Coronary artery (tissue), 2 donors: ENCODE measurements around the gene PTP4A1.

Source experiments
- DNase-seq: peaks from one replicate; pipeline ENCODE4 v3.0.0-alpha.2; 2017; ENCODE audit warnings: low spot score
- H3K27ac ChIP-seq, 2 donors: fragments of 200-600 bp; sonication (generic); one replicate each; pipeline ENCODE4 v1.5.1; 2016 to 2019
- H3K4me3 ChIP-seq: fragments of 200-600 bp; sonication (generic); 2 replicates; pipeline ENCODE4 v1.5.1; 2016; ENCODE audit warnings: mild to moderate bottlenecking, moderate library complexity
- TF ChIP-seq, protein P1 (sequence below): fragments of 200-600 bp; sonication (generic); IDR thresholded peaks from one replicate; pipeline ENCODE4 v1.5.1; 2019; ENCODE audit warnings: antibody characterized with exemption

Gene PTP4A1

DNA sequence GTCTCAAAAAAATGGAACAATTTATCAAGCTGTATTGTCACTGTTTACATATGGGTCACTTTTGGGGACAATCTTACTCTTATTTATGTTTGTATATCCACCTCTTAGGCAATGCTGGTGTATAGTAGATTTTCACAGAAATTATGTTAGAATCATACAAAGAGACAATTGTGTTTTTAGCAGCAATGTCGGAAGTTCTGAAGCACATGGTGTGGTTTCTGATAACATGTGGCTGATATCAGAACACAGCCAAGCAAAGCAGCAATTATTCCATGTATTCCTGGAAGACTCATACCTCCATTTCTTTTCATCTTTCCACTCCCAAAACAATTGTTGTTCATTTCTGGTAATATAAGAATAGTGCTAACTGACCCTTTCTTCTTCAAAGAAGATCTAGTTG, 17.5 kb upstream of the PTP4A1 start:
- TF ChIP-seq, protein P1, sequence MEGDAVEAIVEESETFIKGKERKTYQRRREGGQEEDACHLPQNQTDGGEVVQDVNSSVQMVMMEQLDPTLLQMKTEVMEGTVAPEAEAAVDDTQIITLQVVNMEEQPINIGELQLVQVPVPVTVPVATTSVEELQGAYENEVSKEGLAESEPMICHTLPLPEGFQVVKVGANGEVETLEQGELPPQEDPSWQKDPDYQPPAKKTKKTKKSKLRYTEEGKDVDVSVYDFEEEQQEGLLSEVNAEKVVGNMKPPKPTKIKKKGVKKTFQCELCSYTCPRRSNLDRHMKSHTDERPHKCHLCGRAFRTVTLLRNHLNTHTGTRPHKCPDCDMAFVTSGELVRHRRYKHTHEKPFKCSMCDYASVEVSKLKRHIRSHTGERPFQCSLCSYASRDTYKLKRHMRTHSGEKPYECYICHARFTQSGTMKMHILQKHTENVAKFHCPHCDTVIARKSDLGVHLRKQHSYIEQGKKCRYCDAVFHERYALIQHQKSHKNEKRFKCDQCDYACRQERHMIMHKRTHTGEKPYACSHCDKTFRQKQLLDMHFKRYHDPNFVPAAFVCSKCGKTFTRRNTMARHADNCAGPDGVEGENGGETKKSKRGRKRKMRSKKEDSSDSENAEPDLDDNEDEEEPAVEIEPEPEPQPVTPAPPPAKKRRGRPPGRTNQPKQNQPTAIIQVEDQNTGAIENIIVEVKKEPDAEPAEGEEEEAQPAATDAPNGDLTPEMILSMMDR, result no peak
- Histone ChIP-seq H3K27ac (no peak overlapping the region), H3K4me3 (no peak overlapping the region)
- DNase-seq, result no peak

DNA sequence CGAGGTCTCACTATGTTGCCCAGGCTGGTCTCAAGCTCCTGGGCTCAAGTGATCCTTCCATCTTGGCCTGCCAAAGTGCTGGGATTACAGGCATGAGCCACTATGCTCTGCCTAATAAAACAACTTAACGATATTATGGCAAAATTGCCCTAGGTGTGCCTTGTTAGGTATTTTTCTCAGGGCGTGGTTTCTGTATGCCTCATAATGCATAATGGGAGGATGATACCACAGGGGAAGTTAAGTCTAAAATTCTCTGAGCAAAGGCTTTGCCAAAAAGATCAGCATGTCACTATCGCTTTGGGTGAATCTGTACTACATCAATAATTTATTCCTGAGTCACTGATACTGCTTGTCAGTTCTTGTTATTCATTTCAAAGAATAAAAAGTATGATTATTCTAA, 15.9 kb upstream of the PTP4A1 start:
- no peak overlapping the region for H3K27ac ChIP-seq
- no peak for DNase-seq

DNA sequence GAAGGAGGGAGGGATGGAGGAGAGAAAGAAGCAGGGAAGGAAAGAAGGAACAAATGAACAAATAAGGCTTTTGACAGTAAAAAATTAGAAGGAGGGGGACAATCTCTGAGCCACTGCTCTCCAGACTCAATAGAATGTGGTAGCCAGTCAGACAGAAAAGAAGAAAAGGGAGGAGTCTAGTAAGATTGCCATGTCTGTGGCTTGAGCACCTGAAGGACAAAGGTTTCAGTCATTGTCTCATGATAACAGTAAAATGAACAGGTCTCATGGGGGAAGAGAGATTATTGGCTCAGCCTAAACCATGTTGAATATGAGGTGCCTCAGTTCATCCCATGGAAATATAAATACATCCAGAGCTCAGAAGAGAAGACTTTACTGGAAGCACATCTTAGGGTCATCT, 14.0 kb upstream of the PTP4A1 start:
- Histone ChIP-seq H3K27ac (no peak overlapping the region), H3K4me3 (no peak overlapping the region)
- TF ChIP-seq, protein P1, result no peak
- no peak for DNase-seq

More for the DNA sequence above, 15.9 kb upstream of the PTP4A1 start:
- TF ChIP-seq, protein P1, result no peak
- H3K4me3 ChIP-seq, result no peak overlapping the region

DNA sequence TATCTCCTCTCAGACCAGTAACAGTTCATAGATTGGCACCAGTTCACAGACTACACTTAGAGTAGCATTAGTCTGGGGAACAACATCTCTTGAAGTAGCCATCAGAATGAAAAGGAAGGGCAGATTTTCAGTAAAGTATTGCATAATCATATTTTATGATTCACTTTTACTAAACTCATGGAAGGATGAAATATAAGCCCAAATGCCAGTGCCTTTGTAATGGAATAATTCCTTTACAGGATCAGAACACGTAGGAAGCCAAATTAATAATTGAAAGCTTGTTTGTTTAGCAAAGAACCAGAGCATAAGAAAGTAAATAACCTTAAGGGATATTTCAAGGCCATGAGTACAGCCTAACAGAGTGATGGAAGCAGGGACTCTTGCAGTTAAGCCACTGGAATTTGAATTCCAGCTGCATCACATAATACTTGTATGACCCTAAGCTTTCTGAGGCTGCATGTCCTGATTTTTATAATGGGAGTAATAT, 11.4 kb upstream of the PTP4A1 start:
- Histone ChIP-seq H3K4me3 (no peak overlapping the region), H3K27ac (no peak overlapping the region)
- TF ChIP-seq, protein P1, result no peak
- DNase-seq, result no peak

DNA sequence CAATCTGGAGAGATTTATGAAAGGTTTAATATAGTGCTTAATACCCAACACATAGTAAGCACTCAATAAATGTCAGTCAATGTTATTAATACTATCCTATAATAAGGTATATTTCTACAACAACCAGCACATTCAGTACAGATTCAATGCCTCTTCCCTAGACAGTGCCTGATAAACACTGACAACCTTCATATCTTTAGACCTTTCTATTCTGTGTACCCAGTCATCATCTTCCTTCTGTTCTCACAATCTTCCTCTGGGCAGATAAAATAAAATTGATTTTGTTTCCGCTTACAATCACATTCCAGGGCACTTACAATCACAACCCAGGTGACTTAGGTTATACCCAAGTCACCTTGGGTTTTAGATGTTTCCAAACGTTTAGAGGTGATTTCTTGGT, 11.0 kb upstream of the PTP4A1 start:
- H3K27ac ChIP-seq, result no peak overlapping the region
- TF ChIP-seq, protein P1, result no peak
- no peak for DNase-seq
- no peak overlapping the region for H3K4me3 ChIP-seq

DNA sequence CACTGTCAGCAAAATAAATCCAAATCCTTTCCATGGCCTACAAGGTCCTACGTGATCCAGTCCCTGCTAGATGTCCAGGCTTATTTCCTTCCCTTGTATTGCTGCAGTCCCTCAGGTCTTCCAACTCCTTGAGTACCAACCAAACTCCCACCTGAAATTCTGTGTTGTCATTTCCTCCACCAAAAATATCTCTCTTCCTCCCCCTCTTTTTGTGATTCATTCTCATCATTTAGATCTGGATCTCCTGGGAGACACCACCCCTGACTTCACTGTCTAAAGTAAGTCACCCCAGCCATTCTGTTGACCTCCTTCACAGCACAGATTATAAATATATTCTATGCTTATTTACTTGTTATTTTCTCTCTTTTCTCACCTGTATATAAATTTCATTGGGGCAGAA, 9.0 kb upstream of the PTP4A1 start:
- TF ChIP-seq, protein P1, result no peak
- no peak for DNase-seq
- Histone ChIP-seq H3K27ac (no peak overlapping the region), H3K4me3 (no peak overlapping the region)

DNA sequence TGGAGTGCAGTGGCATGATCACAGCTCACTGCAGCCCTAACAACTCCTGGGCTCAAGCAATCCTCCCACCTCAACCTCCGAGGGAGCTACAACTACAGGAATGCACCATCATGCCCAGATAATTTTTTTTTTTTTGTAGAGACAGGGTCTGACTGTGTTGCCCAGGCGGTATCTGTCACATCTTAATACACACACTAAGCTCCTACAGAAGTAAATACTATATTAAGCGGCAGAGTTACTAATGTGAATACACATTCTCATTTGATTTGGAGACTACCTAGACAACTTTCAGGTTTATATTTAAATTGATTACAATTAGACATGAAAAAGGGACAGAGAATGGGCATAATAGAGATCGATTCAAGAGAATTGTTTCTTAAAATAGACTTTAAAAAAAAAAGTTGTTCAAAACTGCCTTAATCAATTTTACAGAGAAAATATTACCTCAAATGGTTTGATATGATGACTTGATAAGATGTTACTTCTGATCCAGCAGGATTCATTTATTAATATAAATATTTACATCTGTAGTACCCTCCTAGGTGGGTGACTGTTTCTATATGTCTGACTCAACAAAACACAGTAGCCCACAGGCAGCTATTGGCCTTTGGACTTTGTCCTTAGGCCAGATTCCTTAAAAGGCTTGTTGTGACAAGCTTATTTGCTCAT, 7.1 kb upstream of the PTP4A1 start:
- Histone ChIP-seq H3K4me3 (no peak overlapping the region), H3K27ac (no peak overlapping the region)
- TF ChIP-seq, protein P1, result no peak
- DNase-seq, result no peak
